ENCODE data around the gene MARCKS. TPM values are rescaled to one million over a fixed set of nuclear protein-coding genes. Genes with fewer than 3 reads are reported as not detected.
A peak's percentile ranks its signal among the peaks of the same experiment; 100 is the strongest.

The MARCKS gene
- total and polyA plus RNA-seq, 2 donors (not counting 3 experiments of a cell fraction or from before 2014, with no cell fraction given): 59.5 to 315 TPM

GRCh38 chr6:113858480-113859348, 1.6 kb downstream of the MARCKS start:
- FAIRE-seq: peak; percentile 82
- Histone ChIP-seq H3K9me1 (replicated peaks; ENCODE audit: control insufficient read depth, extremely low read depth, insufficient read depth, low read length) (no peaks in the 10 kb centered on the region), H3K4me3 (replicated peaks in 1 of 3; ENCODE audit: insufficient read depth in 1 of 3, low read depth in 1 of 3, low read length in 3 of 3) (peak overlapping the region; percentile 81 to 100 (median 100)), H3K4me1 (ENCODE audit: control insufficient read depth, extremely low read depth, insufficient read depth, low read length) (peaks cover 30% of the 10 kb centered on the region), H3K4me2 (ENCODE audit: insufficient read depth, low read length) (peak overlapping the region; percentile 94), H4K20me1 (replicated peaks; ENCODE audit: control insufficient read depth, extremely low read depth, insufficient read depth, low read length) (peaks cover 4% of the 10 kb centered on the region), H3K27me3 (ENCODE audit: control insufficient read depth in 2 of 2, insufficient read depth in 2 of 2, low read length in 2 of 2) (no peaks in the 10 kb centered on the region), H3K27ac (ENCODE audit: insufficient read depth, low read depth, low read length) (peak overlapping the region; percentile 100), H2AFZ (ENCODE audit: low read depth, low read length) (no peak overlapping the region), H3K9me3 (replicated peaks; ENCODE audit: control insufficient read depth, insufficient read depth, low read length) (no peaks in the 10 kb centered on the region), H3K9ac (replicated peaks; ENCODE audit: extremely low read depth, insufficient read depth, low read length) (peak overlapping the region; percentile 100), H3K36me3 (ENCODE audit: control insufficient read depth in 2 of 2, extremely low read depth in 1 of 2, insufficient read depth in 2 of 2, low read length in 2 of 2) (peaks cover 0 to 7% of the 10 kb centered on the region in 2 experiments), H3K79me2 (ENCODE audit: control insufficient read depth, insufficient read depth, low read length) (peaks cover 59% of the 10 kb centered on the region)
- intact Hi-C loops (cut with micrococcal nuclease): loop anchor here (1.0 to 5.0 kb wide), 16 partner anchors 21 to 1521 kb away; no protein-coding TSS in a partner anchor
- TSS peak; percentile 96 for BruUV-seq (replicated peaks)
- dilution Hi-C loops (cut with MboI; ENCODE audit: extremely low pct_ligation_motif_present, low sequenced_read_pairs): no loop called here
- ChIA-PET POLR2A (interaction anchor here (0.6 to 1.4 kb wide), 9 partner anchors 8 to 1604 kb away, joined by 3 to 4 read pairs (median 3); partner anchors contain the start of gene LAMA4), CTCF (interaction anchor here (0.6 to 4.7 kb wide), 92 partner anchors 10 to 1521 kb away, joined by 3 to 58 read pairs (median 4); no protein-coding TSS in a partner anchor)
- DNase-seq (ENCODE audit: low read depth, low spot score): peak; percentile 92
- TF ChIP-seq MAX (IDR thresholded peaks at IDR 0.05; ENCODE audit: insufficient read depth, insufficient read length): peak; percentile 28
- TF ChIP-seq, protein P1, sequence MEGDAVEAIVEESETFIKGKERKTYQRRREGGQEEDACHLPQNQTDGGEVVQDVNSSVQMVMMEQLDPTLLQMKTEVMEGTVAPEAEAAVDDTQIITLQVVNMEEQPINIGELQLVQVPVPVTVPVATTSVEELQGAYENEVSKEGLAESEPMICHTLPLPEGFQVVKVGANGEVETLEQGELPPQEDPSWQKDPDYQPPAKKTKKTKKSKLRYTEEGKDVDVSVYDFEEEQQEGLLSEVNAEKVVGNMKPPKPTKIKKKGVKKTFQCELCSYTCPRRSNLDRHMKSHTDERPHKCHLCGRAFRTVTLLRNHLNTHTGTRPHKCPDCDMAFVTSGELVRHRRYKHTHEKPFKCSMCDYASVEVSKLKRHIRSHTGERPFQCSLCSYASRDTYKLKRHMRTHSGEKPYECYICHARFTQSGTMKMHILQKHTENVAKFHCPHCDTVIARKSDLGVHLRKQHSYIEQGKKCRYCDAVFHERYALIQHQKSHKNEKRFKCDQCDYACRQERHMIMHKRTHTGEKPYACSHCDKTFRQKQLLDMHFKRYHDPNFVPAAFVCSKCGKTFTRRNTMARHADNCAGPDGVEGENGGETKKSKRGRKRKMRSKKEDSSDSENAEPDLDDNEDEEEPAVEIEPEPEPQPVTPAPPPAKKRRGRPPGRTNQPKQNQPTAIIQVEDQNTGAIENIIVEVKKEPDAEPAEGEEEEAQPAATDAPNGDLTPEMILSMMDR (IDR thresholded peaks at IDR 0.05; ENCODE audit: extremely low read depth in 1 of 2, insufficient read depth in 1 of 2, low read depth in 1 of 2, low read length in 2 of 2): peak; percentile 82 to 98
- TF ChIP-seq POLR2A (IDR thresholded peaks at IDR 0.05; ENCODE audit: low read depth, low read length): peak; percentile 85
- no peak for TF ChIP-seq JUN (IDR thresholded peaks at IDR 0.05; ENCODE audit: borderline replicate concordance, insufficient read depth, insufficient read length, low read depth)
- no peak for TF ChIP-seq GATA2 (IDR thresholded peaks at IDR 0.05; ENCODE audit: insufficient read depth, insufficient read length, low read depth, low read length)
- TF ChIP-seq EZH2 (IDR thresholded peaks at IDR 0.05; ENCODE audit: borderline replicate concordance, low read depth, low read length, severe bottlenecking): no peak
- no peak for TF ChIP-seq MYC (IDR thresholded peaks at IDR 0.05; ENCODE audit: low read depth, low read length)
- TF ChIP-seq FOS (IDR thresholded peaks at IDR 0.05; ENCODE audit: borderline replicate concordance, insufficient read depth, low read length): peak; percentile 12
- TF ChIP-seq POLR2AphosphoS5 (IDR thresholded peaks at IDR 0.05; ENCODE audit: insufficient read depth, low read depth, low read length): peak; percentile 96

All from endothelial cell of umbilical vein (primary cell).